Cortex of kidney (tissue), 1 donor: Measurements from ENCODE around the gene ATG10.
"Not testable (repeated sequence)": the region's sequence is repeated elsewhere in the genome, so short reads cannot be mapped to it uniquely, and the experiment has no call there.

ENCODE experiments used
- DNase-seq: peaks from one replicate; lab custom pipeline; 2025; lab: John Stamatoyannopoulos, UW

The ATG10 gene

DNA sequence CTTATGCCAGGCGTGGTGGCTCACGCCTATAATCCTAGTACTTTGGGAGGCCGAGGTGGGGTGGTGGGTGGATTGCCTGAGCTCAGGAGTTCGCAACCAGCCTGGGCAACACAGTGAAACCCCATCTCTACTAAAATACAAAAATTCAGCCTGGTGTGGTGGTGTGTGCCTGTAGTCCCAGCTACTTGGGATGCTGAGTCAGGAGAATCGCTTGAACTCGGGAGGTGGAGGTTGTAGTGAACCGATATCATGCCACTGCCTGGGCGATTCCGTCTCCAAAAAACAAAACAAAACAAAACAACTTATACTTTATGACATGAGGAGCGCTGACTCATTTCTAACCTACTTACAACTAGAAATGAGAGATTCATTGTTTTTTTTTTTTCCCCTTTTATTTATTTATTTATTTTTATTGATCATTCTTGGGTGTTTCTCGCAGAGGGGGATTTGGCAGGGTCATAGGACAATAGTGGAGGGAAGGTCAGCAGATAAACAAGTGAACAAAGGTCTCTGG is 10.4 kb downstream of the ATG10 start:
- not testable (repeated sequence) for DNase-seq

DNA sequence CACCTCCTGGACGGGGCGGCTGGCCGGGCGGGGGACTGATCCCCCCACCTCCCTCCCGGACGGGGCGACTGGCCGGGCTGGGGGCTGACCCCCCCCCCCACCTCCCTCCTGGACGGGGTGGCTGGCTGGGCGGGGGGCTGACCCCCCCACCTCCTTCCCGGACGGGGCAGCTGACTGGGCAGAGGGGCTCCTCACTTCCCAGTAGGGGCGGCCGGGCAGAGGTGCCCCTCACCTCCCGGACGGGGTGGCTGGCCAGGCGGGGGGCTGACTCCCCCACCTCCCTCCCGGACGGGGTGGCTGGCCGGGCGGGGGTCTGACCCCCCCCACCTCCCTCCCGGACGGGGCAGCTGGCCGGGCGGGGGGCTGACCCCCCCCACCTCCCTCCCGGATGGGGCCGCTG is 11.3 kb downstream of the ATG10 start:
- DNase-seq = not testable (repeated sequence)

DNA sequence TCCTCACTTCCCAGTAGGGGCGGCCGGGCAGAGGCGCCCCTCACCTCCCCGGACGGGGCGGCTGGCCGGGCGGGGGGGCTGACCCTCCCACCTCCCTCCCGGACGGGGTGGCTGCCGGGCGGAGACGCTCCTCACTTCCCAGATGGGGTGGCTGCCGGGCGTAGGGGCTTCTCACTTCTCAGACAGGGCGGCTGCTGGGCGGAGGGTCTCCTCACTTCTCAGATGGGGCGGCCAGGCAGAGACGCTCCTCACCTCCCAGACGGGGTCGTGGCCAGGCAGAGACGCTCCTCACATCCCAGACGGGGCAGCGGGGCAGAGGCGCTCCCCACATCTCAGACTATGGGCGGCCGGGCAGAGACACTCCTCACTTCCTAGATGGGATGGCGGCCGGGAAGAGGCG is 11.7 kb downstream of the ATG10 start:
- DNase-seq = not testable (repeated sequence)

DNA sequence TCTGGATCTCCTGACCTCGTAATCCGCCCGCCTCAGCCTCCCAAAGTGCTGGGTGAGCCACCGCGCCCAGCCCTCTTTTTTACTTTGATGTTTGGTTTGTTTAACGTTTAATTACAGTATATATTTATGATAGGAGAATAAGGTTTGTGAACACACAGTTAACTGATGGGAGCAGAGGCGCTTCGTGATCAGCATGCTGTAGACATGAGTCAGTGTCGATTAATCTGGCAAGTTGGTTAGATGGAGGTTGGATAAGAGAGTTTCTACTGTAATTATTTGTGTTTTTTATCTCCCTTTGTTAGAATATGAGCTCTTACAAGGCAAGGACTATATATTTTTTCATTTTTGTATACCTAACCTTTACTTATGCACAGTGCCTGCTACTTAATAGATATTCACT is 14.3 kb downstream of the ATG10 start:
- no peak for DNase-seq

DNA sequence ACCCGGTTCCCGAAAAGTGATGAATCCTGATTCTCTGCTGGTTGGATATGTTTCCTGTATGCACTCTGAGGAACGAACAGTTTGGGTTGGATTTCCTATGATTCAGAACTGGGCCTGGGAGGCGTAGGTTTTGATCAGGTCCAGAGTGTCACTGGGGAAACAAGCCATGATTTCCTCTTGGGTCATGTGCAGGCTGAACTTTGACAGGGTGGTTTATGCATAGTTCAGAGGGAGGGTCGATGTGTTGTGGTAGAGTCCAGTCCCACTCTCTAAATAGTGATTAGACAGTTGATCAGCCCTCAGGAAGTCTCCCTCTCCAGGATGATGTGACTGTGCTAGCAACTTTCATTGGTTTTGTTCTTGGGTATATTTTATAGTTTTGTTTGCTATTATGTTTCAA is 17.4 kb downstream of the ATG10 start:
- no peak for DNase-seq

DNA sequence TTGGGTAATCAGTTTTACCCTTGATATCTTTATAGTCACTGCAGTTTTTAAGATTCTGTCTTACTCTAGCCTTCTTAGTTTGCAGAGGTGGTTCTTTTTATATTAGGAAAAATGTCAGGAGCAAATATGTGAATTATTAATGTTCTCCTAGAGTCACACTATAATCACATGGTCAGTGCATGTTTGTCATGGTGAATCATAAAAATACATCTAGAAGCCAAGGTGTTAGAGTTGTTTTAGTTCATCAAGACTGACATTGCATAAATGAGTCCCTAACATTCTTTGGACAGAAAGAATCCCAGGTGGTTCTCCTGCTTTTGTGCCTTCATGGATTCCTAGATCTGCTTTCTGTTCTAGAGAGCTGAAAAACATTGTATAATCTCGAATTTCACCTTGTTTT is 22.9 kb downstream of the ATG10 start:
- no peak for DNase-seq

DNA sequence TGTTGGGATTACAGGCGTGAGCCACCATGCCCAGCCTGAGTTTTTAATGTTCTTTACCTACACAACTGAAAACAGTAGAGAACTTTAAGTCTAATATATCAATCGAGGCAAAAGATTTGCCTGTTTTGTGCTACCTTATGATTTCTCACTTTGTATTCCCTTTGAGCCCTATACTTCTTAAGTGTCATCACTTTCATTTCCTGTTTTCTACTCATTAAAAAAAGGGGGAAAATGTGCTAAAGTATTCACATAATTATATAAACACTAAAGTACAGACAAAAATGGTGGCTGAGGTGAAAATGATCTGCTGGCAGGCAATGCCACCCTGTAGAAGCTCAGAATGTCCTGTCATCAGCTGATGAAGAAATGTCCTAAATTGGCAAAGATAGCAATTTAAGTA is 23.6 kb downstream of the ATG10 start:
- no peak for DNase-seq

DNA sequence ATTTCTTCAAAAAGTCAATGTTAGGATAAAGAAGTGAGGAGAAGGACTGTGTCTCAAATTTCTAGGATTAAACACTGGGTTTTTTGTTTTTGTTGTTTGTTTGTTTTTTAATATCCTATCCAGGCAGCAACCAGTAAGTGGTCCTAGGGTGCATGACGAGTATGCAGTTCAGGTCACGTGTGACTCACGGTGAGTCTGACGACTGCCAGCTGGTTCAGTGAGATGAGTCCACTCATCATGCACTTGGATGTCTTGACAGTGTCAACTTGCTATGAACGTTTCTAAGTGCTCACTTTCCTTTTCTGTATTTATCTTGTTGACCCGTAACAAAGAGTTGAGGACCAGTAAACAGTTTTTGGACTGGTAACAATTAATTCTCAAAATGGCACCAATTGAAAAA is 32.7 kb downstream of the ATG10 start:
- no peak for DNase-seq

DNA sequence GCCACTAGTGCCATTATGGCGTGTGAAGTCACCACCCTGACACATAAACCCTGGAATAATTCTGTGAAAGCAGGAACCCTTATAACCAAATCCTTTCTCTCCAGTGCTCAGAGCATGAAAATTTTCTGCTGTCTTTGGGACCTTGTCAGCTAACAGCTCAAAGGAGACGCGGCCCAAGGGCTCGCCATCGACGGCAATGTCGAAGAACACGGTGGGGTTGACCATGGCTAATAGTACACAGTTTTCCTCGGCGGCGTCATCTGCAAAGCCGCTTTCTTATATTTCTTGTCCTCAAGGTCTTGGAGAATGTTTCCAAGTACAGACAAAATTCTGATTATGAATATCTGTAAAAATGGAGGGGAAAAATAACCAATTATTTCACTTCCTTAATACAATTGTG is 38.0 kb downstream of the ATG10 start:
- DNase-seq = not testable (repeated sequence)

DNA sequence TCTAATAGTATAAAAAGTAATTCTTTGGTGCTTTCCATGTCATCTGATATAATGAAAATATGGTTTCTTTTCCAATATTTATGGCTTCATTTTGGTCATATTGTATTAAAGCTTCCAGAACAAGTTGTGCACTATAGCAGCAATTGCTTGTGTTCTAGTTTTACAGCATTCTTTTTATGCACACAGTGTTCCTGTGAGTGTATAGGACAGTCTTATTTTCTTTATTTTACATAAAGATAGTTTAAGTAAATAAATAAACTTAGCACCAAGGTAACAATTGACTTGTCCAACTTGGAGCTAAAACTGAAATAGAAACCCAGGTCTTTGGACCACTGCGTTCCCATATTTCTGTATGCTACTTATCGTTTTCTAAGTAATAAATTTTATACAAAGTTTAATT is 38.9 kb downstream of the ATG10 start:
- DNase-seq = no peak

DNA sequence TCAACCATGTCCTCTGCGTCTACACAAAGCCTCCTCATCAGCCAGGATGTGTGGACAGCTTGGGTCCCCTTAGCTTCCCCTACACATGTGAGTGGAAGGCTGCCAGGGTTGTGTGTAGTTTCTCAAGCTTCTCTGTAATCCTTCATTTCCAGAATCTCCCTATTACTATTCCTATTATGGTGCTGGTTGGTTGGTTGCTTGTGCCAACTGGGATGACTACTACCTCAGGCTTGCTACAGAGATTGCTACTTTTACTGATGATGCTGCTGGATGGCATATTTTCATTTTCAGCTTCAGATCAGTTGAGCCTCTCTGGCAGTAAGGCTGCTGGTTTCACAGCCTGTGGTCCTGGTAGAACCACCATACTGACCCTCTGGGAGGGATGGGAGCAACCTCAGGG is 39.9 kb downstream of the ATG10 start:
- no peak for DNase-seq

DNA sequence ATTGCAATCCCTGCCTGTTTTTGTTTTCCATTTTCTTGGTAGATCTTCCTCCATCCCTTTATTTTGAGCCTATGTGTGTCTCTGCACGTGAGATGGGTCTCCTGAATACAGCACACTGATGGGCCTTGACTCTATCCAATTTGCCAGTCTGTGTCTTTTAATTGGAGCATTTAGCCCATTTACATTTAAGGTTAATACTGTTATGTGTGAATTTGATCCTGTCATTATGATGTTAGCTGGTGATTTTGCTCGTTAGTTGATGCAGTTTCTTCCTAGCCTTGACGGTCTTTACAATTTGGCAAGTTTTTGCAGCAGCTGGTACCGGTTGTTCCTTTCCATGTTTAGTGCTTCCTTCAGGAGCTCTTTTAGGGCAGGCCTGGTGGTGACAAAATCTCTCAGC is 42.8 kb downstream of the ATG10 start:
- DNase-seq = not testable (repeated sequence)

DNA sequence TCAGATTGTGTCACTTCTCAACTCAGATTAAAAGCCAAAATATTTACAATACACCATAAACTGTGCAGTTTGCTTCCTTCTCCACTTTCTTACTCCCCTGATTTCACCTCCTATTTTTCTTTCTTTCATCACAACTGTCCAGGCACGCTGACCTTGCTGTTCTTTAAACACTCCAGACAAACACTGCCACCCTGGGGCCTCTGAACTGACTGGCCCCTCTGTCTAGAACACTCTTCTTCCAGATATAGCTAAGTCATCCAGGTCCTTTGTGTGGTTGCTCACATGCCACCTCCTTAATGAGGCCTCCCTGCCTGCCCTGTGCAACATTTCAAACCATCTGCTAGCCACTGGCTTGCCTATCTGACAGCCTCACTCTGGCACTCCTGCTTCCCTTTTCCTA is 46.6 kb downstream of the ATG10 start:
- DNase-seq = no peak

DNA sequence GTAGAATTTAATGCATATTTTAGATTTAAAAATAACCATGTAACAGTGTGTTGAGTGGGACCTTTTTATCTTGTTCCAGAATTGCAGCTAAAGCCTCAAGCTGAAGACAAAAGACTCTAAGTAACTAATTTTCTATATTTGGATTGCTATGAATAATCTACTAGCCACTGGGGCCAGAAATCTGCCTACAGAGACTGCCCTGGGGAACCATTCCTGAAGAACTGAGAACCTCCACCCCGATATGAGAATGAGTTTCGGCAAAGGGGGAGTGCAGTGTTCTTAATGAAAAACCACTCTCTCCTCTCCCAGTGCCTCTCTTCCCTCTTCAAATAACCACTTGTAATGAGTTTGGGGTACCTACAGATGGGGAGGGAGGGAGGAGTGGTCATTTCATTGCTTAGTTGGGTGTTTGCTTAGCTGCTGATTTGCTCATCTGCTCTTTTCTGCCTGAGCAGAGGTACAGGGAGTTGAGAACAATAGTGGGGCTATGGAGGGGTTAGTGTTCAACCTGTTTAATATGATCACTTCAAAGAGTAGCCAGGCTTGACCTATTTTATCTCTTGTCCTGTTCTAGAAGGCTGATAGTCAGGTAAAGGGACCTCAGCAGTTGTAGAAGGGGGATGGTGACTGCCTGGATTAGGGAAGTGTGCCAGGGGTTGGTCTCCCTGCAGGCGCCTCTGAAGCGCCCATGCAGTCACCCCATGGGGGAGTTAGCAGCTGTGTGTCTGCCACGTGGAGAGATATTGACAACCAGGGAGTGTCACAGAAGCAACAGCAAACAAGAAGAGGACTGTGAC is 47.7 kb downstream of the ATG10 start:
- DNase-seq = no peak

DNA sequence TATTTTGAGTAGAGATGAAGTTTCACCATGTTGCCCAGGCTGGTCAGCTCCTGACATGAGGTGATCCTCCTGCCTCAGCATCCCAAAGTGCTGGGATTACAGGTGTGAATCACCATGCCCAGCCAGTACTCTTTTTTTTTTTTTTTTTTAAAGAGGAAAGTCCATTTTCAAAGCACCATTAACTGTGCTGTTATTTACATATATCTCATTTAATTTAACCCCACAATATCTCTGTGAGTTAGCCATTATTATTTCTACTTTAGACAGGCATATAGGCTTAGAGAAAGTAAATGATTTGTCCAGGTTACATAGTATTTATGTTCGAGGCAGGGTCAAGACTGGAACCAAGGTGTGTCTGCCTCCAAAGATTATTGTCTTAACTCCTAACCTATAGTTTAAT is 50.7 kb downstream of the ATG10 start:
- DNase-seq = no peak

DNA sequence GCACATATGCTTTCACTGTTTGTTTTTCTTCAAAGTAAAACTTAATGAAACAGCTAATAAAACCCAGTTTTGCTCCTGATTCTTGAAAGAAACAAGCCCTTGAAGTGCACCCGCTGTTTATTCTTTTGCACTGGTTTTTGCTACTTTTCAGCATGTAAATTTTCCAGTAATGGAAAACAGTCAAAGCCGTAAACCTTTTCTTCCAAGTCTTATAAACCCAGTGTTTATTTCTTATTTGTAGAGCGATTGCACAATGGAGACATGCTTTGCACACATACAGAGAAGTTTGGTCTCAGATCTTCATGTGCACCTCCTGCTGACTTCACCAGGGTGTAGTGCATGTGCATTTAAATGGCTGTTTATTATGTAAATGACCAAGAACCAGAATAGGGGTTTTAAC is 51.8 kb downstream of the ATG10 start:
- no peak for DNase-seq

DNA sequence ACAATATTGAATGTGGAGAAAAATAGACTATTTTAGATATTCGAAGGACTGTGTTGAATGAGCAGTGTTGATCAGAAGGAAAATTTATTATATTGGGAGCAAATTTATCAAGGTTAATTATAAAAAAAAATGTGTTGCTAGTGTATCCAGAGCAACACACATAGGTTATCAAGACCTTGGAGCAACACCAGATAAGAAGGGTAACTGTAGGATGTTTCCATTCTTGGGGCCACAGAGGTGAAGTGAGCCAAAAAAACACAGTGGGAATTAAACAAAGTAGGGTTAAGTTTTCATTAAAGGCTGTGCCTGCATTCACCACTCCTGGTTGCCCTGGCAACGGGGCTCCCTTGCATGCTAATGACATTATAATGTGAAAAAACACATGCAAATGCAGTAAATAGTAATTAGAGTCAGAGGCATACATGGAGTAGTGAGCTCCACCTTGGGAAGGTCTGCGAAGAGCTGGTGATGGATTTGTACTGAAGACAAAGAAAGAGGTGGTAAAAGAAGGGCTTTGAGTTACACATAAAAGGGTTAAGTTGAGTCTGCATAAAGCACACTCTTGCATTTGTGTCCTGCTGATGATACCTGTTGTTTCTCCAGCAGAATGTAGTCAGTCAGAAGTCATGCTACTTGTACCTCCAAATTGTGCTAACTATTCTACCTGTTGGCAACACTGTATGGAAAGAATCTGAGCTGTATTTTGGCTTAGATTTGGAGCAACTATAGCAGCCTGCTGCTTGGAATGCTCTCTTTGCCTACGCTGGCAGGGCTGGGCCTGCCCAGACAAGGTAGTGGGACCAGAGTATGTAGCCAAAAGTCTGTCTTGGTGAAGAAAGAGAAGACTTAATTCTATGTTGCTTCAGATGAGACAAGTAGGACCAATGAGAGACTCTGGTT is 59.6 kb downstream of the ATG10 start:
- DNase-seq = no peak

DNA sequence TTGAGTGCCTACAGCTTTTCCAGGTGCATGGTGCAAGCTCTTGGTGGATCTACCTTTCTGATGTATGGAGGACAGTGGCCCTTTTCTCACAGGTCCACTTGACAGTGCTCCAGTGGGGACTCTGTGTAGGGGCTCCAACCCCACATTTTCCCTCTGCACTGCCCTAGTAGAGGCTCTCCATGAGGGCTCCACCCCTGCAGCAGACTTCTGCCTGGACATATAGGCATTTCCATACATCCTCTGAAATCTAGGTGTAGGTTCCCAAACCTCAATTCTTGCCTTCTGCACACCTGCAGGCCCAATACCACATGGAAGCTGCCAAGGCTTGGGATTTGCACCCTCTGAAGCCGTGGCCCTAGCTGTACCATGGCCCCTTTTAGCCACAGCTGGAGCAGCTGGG is 71.1 kb downstream of the ATG10 start:
- DNase-seq = not testable (repeated sequence)

DNA sequence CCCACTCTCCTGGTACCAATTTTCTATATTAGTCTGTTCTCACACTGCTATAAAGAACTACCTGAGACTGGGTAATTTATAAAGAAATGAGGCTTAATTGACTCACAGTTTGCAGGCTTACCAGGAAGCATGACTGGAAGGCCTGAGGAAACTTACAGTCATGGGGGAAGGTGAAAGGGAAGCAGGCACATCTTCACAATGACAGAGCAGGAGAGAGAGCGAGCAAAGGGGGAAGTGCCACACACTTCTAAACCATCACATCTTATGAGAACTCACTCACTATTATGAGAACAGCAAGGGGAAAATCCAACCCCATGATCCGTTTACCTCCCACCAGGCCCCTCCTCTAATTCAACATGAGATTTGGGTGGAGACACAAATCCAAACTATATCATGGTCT is 72.2 kb downstream of the ATG10 start:
- no peak for DNase-seq

DNA sequence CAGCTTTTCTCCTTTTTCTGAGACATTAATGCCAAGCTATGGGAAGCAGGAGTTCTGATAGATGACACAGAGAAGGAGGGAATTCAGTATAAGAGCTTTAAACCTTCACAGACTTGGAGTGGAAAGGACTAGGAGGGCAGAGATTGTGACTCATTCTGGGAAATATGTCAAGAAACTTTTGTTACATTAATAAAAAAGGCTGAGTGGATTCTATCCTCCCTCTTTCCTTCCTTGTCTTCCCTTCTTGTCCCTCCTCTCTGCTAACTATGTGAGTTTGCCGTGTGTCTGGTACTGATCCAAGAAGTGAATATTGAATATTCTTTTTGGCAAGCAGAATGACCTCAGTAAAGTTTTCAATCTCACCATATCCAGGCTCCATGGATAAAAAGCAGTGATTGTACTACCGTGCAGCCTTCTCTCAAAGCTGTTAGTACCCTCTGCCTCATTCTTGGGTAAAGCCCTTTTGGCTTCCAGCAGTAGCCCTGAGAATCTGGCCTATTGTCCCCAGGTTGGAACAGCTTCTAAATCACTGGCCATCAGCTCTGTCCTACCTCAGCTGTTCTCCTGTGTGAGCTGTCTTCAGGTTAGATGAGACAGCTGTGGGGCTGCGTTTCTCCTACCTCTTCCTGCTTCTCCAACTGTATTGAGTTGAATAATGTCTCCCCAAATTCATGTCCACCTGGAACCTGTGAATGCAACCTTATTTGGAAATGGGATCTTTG is 73.9 kb downstream of the ATG10 start:
- DNase-seq = no peak

DNA sequence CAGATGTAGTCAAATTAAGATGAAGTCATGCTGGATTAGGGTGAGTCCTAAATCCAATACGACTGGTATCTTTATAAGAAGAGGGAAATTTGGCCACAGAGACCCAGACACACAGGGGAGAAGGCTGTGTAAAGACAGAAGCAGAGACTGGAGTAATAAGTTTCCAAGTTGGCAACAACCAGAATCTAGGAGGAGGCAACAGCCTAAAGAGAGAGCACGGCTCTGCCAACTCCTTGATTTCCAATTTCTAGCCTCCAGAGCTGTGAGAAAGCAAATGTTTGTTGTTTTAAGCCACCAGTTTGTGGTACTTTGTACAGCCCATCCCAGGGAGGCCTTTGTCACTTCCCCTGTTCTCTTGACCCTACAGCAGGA is 74.4 kb downstream of the ATG10 start:
- no peak for DNase-seq

DNA sequence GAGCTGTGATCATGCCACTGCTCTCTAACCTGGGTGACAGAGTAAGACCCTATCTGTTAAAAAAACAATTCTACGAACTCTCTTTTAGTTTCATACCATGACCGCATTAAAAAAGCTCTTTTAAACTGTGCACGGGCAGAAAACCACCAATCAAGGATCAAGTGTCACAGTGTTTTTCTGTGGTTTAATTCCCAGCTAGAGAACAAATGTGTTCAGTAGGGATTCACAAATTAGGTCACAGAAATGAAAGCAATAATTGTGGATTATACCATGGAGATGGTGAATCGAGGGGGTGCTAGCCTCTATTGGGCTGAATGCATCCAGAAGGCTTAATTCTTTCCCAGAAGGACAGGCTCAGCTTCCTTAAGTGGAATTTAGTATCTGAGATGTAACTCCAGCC is 79.1 kb downstream of the ATG10 start:
- no peak for DNase-seq
